Activated naive CD4-positive, alpha-beta T cell treated with anti-CD3 and anti-CD28 coated beads, Interleukin-2, amount 50 U/mL, for 24 hours (primary cell): ENCODE measurements around the gene FHOD3.

ENCODE experiments used
- H3K27ac Mint-ChIP-seq: one replicate; pipeline ENCODE4 v1.8.0; 2021; ENCODE audit warnings: mild to moderate bottlenecking, mixed read lengths
- H3K27me3 Mint-ChIP-seq: one replicate; pipeline ENCODE4 v1.8.0; 2021; ENCODE audit warnings: mixed read lengths
- H3K36me3 Mint-ChIP-seq: one replicate; pipeline ENCODE4 v1.8.0; 2021; ENCODE audit warnings: mixed read lengths
- H3K4me1 Mint-ChIP-seq: one replicate; pipeline ENCODE4 v1.8.0; 2021; ENCODE audit warnings: mixed read lengths
- H3K4me3 Mint-ChIP-seq: one replicate; pipeline ENCODE4 v1.8.0; 2021; ENCODE audit warnings: mild to moderate bottlenecking, mixed read lengths
- H3K9me3 Mint-ChIP-seq: one replicate; pipeline ENCODE4 v1.8.0; 2021; ENCODE audit warnings: mixed read lengths

Gene FHOD3

GRCh38 chr18:36297417-36298125 is at the start of gene FHOD3:
FHOD3 (plus strand) TSS chr18:36297713; CDS start chr18:36297836, 123 bp downstream.
- peaks cover 21% of the 10 kb centered on the region for H3K27me3 Mint-ChIP-seq
- H3K4me3 Mint-ChIP-seq: no peak within 1 kb of the TSS

GRCh38 chr18:36249392-36249791 is 48.1 kb upstream of the FHOD3 start:
- H3K4me3 Mint-ChIP-seq: no peak overlapping the region
- no peaks in the 10 kb centered on the region for H3K36me3 Mint-ChIP-seq
- H3K4me1 Mint-ChIP-seq: no peaks in the 10 kb centered on the region
- peaks cover 25% of the 10 kb centered on the region for H3K27me3 Mint-ChIP-seq
- H3K9me3 Mint-ChIP-seq: peaks cover 17% of the 10 kb centered on the region
- no peak overlapping the region for H3K27ac Mint-ChIP-seq

More at GRCh38 chr18:36297417-36298125, at the start of gene FHOD3:
- H3K36me3 Mint-ChIP-seq: no peaks in the 10 kb centered on the region
- H3K4me1 Mint-ChIP-seq: no peaks in the 10 kb centered on the region
- no peak within 1 kb of the TSS for H3K27ac Mint-ChIP-seq
- H3K9me3 Mint-ChIP-seq: no peaks in the 10 kb centered on the region

GRCh38 chr18:36250827-36251226 is 46.7 kb upstream of the FHOD3 start:
- no peak overlapping the region for H3K27ac Mint-ChIP-seq
- peaks cover 18% of the 10 kb centered on the region for H3K27me3 Mint-ChIP-seq
- no peak overlapping the region for H3K4me3 Mint-ChIP-seq
- H3K9me3 Mint-ChIP-seq: peaks cover 5% of the 10 kb centered on the region
- no peaks in the 10 kb centered on the region for H3K36me3 Mint-ChIP-seq
- H3K4me1 Mint-ChIP-seq: no peaks in the 10 kb centered on the region

GRCh38 chr18:36255072-36255698 is 42.3 kb upstream of the FHOD3 start:
- Mint-ChIP-seq H3K9me3 (no peaks in the 10 kb centered on the region), H3K36me3 (no peaks in the 10 kb centered on the region), H3K4me3 (no peak overlapping the region), H3K27me3 (peaks cover 6% of the 10 kb centered on the region), H3K27ac (no peak overlapping the region), H3K4me1 (no peaks in the 10 kb centered on the region)

GRCh38 chr18:36256094-36256493 is 41.4 kb upstream of the FHOD3 start:
- peaks cover 6% of the 10 kb centered on the region for H3K27me3 Mint-ChIP-seq
- no peaks in the 10 kb centered on the region for H3K9me3 Mint-ChIP-seq
- no peaks in the 10 kb centered on the region for H3K36me3 Mint-ChIP-seq
- no peaks in the 10 kb centered on the region for H3K4me1 Mint-ChIP-seq
- H3K4me3 Mint-ChIP-seq: no peak overlapping the region
- H3K27ac Mint-ChIP-seq: no peak overlapping the region

- Mint-ChIP-seq H3K9me3 (no peaks in the 10 kb centered on the region), H3K4me3 (no peak overlapping the region), H3K27me3 (peaks cover 4% of the 10 kb centered on the region), H3K36me3 (no peaks in the 10 kb centered on the region), H3K4me1 (no peaks in the 10 kb centered on the region), H3K27ac (no peak overlapping the region)
Observed at GRCh38 chr18:36262971-36263370, 34.5 kb upstream of the FHOD3 start.

GRCh38 chr18:36264283-36264682 is 33.2 kb upstream of the FHOD3 start:
- no peak overlapping the region for H3K27ac Mint-ChIP-seq
- H3K4me3 Mint-ChIP-seq: no peak overlapping the region
- no peaks in the 10 kb centered on the region for H3K4me1 Mint-ChIP-seq
- H3K36me3 Mint-ChIP-seq: no peaks in the 10 kb centered on the region
- H3K27me3 Mint-ChIP-seq: peaks cover 4% of the 10 kb centered on the region
- no peaks in the 10 kb centered on the region for H3K9me3 Mint-ChIP-seq

GRCh38 chr18:36265015-36265414 is 32.5 kb upstream of the FHOD3 start:
- H3K36me3 Mint-ChIP-seq: no peaks in the 10 kb centered on the region
- no peak overlapping the region for H3K27ac Mint-ChIP-seq
- no peaks in the 10 kb centered on the region for H3K4me1 Mint-ChIP-seq
- no peak overlapping the region for H3K4me3 Mint-ChIP-seq
- no peaks in the 10 kb centered on the region for H3K9me3 Mint-ChIP-seq
- peaks cover 5% of the 10 kb centered on the region for H3K27me3 Mint-ChIP-seq

- Mint-ChIP-seq H3K4me1 (no peaks in the 10 kb centered on the region), H3K4me3 (no peak overlapping the region), H3K36me3 (no peaks in the 10 kb centered on the region), H3K27ac (no peak overlapping the region), H3K27me3 (peaks cover 3% of the 10 kb centered on the region), H3K9me3 (no peaks in the 10 kb centered on the region)
Observed at GRCh38 chr18:36269157-36269556, 28.4 kb upstream of the FHOD3 start.

GRCh38 chr18:36271153-36271552 is 26.4 kb upstream of the FHOD3 start:
- no peak overlapping the region for H3K4me3 Mint-ChIP-seq
- H3K4me1 Mint-ChIP-seq: no peaks in the 10 kb centered on the region
- H3K27ac Mint-ChIP-seq: no peak overlapping the region
- H3K9me3 Mint-ChIP-seq: no peaks in the 10 kb centered on the region
- peaks cover 6% of the 10 kb centered on the region for H3K27me3 Mint-ChIP-seq
- no peaks in the 10 kb centered on the region for H3K36me3 Mint-ChIP-seq

- H3K27me3 Mint-ChIP-seq: peaks cover 12% of the 10 kb centered on the region
- H3K9me3 Mint-ChIP-seq: no peaks in the 10 kb centered on the region
- H3K4me1 Mint-ChIP-seq: no peaks in the 10 kb centered on the region
- no peak overlapping the region for H3K4me3 Mint-ChIP-seq
- no peak overlapping the region for H3K27ac Mint-ChIP-seq
- H3K36me3 Mint-ChIP-seq: no peaks in the 10 kb centered on the region
Observed at GRCh38 chr18:36273347-36273746, 24.2 kb upstream of the FHOD3 start.

GRCh38 chr18:36274083-36274715 is 23.3 kb upstream of the FHOD3 start:
- Mint-ChIP-seq H3K36me3 (no peaks in the 10 kb centered on the region), H3K9me3 (no peaks in the 10 kb centered on the region), H3K27ac (no peak overlapping the region), H3K27me3 (peaks cover 12% of the 10 kb centered on the region), H3K4me1 (no peaks in the 10 kb centered on the region), H3K4me3 (no peak overlapping the region)

- Mint-ChIP-seq H3K27me3 (peaks cover 12% of the 10 kb centered on the region), H3K27ac (no peak overlapping the region), H3K36me3 (no peaks in the 10 kb centered on the region), H3K4me3 (no peak overlapping the region), H3K4me1 (no peaks in the 10 kb centered on the region), H3K9me3 (no peaks in the 10 kb centered on the region)
Observed at GRCh38 chr18:36275561-36275960, 22.0 kb upstream of the FHOD3 start.

GRCh38 chr18:36279001-36279400 is 18.5 kb upstream of the FHOD3 start:
- Mint-ChIP-seq H3K9me3 (no peaks in the 10 kb centered on the region), H3K4me3 (no peak overlapping the region), H3K27me3 (peaks cover 14% of the 10 kb centered on the region), H3K36me3 (no peaks in the 10 kb centered on the region), H3K4me1 (no peaks in the 10 kb centered on the region), H3K27ac (no peak overlapping the region)

GRCh38 chr18:36281936-36282335 is 15.6 kb upstream of the FHOD3 start:
- Mint-ChIP-seq H3K36me3 (no peaks in the 10 kb centered on the region), H3K4me3 (no peak overlapping the region), H3K4me1 (peaks cover 3% of the 10 kb centered on the region), H3K27ac (no peak overlapping the region), H3K27me3 (peaks cover 10% of the 10 kb centered on the region), H3K9me3 (no peaks in the 10 kb centered on the region)

GRCh38 chr18:36283448-36283847 is 14.1 kb upstream of the FHOD3 start:
- H3K4me3 Mint-ChIP-seq: no peak overlapping the region
- no peaks in the 10 kb centered on the region for H3K36me3 Mint-ChIP-seq
- peaks cover 8% of the 10 kb centered on the region for H3K27me3 Mint-ChIP-seq
- peaks cover 3% of the 10 kb centered on the region for H3K4me1 Mint-ChIP-seq
- no peaks in the 10 kb centered on the region for H3K9me3 Mint-ChIP-seq
- no peak overlapping the region for H3K27ac Mint-ChIP-seq
